Caki2 (cell line): ENCODE results near the gene TBCD. TPM values are rescaled to one million over a fixed set of nuclear protein-coding genes. Genes with fewer than 3 reads are reported as not detected.

Experiments
- DNase-seq: peaks from one replicate; pipeline ENCODE4 v3.0.0-alpha.2; 2015; ENCODE audit warnings: low read depth
- in situ Hi-C: cut with HindIII; loops from 2 replicates; pipeline ENCODE4 v1.10.0; 2016; ENCODE audit warnings: low sequenced_read_pairs, low pct_unique_long_range_greater_than_20kb, mixed read lengths
- total RNA-seq: library from RNA; depleted of rRNA; stranded (reverse); fragments of >200 nt; shearing (Covaris generic); gene quantifications from 2 replicates; pipeline ENCODE4 v1.2.3, GENCODE V29; 2014; ENCODE audit warnings: low replicate concordance

The TBCD gene
- total RNA-seq, 1 experiment from 2014 or later, result 138 TPM

DNA sequence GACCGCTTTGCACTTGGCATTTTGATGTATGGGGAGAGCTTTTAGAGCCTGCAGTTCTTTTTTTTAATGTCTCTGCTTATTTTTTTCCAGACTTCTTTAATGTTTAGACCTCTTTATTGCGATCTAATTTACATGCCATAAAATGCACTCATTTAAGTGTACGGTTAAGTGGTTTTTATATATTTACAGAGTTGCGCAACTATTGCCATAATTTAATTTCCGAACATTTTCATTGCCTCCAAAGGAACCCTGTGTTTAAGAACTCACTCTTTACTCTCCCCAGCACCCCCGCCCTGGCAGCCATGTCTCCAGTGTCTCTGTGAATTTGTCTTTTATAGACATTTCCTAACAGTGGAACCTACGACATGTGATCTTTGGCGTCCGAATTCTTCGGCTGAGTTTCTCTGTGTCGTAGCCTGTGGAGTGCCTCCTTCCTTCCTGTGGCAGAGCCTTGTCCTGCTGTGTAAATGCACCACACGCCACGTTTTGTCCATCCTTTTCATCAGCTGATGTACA, 64.0 kb downstream of the TBCD start:
- in situ Hi-C loops, result no loop called here
- no peak for DNase-seq

DNA sequence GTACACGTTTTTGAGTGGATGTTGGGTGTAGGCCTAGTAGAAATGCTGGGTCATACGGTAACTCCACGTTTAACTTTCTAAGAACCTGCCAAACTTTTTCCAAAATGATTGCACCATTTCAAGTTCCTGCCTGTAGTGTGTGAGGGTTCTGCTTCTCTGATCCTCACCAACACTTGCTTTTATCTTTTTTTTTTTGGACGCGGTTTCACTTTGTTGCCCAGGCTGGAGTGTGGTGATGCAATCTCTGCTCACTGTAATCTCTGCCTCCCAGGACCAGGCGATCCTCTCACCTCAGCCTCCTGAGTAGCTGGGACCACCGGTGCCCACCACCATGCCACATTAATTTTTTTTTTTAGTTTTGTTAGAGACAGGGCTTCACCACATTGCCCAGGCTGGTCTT, 64.5 kb downstream of the TBCD start:
- no peak for DNase-seq
- in situ Hi-C loops, result no loop called here

DNA sequence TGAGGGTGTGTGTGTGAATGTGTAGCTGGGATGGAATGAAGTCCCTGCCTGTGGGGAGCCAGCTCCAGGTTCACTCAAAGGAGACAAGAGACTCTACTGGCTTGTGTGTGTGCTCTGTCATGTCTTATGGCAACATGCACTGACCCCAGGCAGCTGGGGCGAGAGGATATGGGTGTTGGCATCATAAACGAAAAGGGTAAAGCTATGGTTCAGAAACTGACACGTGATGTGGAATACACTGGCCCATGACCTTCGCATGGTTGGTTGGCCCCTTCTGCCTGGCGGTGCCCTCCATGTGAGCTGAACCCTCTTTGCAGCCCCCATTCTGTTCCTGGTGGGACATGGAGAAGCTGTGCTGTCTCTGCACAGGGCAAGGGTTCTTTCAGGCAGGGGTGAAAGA, 66.1 kb downstream of the TBCD start:
- no peak for DNase-seq
- in situ Hi-C loops, result no loop called here

DNA sequence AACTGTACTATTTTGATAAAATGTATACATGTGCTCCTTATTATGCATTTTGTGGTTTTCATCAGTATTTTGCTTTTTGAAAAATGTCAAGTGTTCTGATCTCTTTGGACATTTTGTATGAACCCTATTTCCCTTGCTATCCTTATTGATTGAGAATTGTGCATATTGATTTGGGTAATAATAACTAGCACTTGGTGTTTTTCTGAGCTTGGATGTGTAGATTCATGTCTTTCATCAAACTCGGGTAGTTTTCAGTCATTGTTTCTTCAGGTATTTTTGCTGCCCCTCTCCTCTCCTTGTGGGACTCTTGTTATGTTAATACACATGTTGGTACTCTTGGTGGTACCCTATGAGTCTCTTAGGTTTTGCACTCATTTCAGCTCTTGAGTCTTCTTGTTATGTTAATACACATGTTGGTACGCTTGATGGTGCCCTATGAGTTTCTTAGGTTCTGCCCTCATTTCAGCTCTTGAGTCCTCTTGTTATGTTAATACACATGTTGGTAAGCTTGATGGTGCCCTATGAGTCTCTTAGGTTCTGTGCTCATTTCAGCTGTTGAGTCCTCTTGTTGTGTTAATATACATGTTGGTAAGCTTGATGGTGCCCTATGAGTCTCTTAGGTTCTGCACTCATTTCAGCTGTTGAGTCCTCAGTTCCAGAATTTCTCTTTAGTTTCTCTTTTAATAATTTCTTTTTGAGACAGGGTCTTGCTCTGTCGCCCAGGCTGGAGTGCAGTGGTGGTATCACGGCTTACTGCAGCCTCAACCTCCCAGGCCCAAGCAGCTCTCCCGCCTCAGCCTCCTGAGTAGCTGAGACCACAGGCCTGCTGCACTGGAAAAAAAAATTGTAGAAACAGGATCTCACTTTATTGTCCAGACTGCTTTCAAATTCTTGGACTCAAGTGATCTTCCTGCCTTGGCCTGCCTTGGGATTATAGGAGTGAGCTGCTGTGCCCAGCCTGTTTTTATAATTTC, 68.7 kb downstream of the TBCD start:
- in situ Hi-C loops, result no loop called here
- DNase-seq, result peak; percentile 13

DNA sequence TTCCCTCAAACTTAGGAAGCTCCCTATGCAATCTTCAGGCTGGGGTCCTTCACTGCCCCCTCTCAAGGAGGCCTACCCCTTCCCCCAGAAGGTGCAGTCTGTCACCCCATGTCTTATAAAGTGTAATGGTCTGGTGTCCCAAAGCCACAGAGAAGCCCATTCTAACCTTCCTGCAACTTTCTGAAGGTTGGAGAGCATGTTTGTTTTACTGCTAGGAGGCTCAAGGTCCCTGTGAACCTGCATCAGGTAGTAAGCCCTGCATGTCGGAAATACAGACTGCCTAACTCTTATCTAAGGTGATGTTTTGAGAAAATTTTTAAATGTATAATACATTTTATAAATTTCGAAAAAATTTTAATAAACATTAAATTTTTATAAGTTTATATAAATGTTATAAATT, 69.7 kb downstream of the TBCD start:
- no peak for DNase-seq
- in situ Hi-C loops, result no loop called here

DNA sequence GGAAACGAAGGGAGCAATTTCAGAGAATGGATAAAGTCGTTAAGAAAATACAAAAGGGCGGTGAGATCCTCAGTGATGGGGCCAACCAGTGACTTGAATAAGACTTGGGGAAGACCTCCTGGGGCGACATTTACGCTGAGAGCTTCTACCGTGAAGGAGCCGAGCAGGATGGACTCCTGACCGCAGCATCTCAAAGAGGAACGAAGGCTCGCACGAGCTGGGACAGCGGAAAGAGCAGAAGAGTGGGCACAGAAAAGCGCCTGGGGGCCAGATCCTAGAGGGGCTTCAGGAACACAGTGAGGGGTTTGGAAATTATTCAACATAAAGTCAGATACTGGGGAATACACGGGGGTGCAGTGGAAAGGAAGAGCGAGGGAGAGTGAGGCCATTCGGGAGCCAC, 70.4 kb downstream of the TBCD start:
- in situ Hi-C loops, result no loop called here
- no peak for DNase-seq

DNA sequence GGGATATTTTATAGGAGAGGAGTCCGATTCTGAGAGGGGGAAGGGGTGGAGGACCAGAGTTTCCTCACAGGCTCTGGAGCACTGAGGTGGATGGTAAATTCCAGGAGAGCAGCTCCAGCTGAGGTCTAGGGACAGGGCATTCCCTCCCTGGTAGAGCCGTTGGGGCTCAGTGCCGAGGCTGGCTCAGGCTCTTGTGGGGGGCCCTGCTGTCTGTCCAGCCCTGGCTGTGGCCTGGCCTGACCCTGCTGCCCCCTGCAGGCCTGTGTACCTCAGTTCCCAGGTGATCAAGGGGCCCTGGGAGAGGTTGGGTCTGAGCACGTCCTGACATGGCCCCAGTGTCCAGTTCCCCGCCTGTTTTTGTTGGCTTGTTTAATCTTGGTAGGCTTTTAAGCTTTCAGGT, 71.1 kb downstream of the TBCD start:
- in situ Hi-C loops, result no loop called here
- no peak for DNase-seq

DNA sequence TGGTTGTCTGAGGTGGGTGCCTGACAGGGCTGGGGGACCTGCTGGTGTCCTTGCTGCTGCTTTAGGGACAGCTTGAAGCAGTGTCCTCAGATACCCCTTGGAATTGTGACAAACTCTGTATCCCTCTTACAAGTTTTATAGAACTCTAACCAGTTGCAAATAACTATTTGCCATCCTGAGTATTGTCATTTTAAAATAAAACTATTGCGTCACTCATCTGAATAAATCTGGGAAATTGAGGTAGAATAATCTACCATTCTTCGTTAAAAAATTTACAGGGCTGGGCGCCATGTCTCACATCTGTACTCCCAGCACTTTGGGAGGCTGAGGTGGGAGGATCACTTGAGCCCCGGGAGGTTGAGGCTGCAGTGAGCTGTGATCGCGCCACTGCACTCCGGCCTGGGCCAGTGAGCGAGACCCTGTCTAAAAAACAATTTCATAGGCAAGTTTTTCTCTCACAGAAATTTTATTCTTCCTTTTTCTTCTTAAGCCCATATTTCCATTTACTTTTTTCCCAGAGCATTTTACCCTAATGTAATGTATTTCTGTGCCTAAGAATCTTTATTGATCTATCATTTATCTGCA, 73.8 kb downstream of the TBCD start:
- no peak for DNase-seq
- in situ Hi-C loops, result no loop called here

DNA sequence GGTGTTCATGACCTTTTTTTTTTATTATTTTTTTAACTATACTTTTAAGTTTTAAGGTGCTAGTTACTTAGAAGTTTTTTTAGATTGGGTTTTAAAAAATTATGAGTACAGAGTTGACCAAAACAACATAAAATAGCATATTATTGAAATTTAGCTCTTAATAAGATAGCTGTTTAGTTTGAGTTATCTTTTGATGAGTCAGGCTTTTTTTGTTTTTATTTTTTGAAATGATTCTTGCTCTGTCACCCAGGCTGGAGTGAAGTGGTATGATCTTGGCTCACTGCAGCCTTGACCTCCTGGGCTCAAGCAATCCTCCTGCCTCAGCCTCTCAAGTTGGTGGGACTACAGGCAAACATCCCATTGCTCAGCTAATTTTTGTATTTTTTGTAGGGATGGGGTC, 74.3 kb downstream of the TBCD start:
- DNase-seq, result no peak
- in situ Hi-C loops, result no loop called here

DNA sequence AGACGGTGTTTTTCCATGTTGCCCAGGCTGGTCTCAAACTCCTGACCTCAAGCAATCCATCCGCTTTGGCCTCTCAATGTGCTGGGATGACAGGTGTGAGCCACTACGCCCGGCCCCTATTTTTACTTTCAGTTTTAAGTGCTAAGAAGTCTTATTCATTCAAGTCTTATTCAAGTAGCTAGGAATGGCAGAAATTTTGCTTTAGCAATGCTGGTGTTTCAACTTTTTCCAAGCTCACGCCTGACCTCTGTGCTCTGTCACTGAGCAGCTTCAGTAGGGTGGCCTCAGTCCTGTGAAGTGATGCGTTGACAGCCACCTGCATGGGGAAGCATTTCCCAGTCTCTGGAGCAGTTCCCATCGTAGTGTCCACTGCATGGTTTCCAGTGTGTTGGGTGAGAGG, 75.1 kb downstream of the TBCD start:
- in situ Hi-C loops, result no loop called here
- DNase-seq, result no peak

DNA sequence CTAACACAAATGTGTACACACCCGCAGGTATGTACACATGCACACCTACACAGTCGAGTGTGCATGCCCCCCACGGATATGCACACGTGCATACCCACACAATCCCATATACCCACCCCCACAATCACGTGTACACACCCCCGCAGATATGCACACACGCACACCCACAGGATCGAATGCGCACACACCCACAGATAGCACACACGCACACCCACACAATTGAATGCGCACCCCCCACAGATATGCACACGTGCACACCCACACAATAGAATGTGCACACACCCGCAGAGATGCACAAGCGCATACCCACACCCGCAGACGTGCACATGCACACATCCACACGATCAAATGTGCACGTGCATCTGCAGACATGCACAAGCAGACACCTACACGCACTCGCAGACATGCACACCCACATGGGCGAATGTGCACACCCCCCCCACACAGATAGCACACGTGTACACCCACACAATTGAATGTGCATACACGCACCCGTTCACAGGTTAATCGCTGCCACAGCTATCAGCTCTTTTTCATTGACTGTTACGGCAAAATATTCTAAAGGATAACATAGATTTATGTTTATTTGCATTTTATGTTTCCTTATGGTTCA, 77.1 kb downstream of the TBCD start:
- in situ Hi-C loops, result no loop called here
- no peak for DNase-seq

DNA sequence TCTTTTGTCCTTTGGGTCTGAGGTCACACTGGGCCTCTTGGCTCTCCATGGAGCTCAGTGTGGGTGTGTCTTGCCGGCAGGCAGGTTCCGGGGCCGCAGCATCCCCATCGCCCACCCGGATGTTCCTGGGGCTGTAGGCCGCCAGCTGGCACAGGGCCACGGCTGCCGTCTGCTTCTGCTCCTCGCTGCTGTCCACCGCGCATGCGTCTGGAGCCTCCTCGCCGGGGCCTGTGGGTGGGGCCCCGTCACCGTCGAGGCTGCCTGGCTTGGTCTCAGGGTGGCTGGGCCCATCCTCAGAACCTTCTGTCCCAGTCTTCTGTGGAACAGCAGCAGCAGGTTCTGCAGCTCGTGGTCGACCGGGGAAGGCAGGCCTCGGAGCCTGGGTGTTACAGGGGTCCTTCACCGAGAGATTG, 78.4 kb downstream of the TBCD start:
- DNase-seq, result no peak
- in situ Hi-C loops, result loop anchor here (10.0 kb wide), 1 partner anchor 55 kb away; no protein-coding TSS in a partner anchor

DNA sequence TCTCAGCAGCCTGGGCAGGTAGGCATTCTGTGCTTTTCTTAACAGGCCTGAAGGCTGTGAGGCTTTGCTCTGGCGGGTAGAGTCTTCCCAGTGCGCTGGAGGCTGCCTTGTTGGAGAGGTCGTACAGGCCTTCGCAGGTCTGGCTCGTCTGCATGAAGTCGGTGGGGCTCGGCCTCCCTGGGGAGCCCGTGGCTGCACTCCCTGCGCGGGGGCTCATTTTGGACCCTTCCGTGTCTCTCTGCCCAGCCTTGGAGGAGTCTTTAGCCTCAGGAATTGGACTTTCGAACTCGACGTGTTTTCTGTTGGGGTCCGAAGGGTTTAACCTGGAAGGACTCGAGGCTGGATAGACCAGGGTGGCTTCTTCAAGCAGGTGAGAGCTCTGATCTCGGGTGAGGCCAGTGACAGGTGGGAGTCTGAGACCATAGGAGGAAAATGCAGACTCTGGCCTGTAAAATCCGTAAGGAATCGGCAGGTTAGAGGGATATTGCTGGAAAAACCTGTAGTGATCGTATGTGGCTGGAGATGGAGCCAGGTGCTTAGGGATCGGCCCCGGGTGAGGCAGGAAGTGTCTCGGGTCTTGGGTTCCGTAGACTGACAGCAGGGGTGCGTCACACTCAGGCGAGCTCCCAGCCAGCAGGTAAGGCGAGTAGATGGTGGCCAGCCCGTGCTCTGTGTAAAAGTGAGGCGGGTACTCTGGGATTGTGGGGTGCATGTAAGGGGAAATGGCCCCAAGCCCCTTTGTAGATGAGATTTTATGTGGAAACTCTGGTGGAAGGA, 79.4 kb downstream of the TBCD start:
- no peak for DNase-seq
- in situ Hi-C loops, result loop anchor here (10.0 kb wide), 1 partner anchor 54 kb away; no protein-coding TSS in a partner anchor

DNA sequence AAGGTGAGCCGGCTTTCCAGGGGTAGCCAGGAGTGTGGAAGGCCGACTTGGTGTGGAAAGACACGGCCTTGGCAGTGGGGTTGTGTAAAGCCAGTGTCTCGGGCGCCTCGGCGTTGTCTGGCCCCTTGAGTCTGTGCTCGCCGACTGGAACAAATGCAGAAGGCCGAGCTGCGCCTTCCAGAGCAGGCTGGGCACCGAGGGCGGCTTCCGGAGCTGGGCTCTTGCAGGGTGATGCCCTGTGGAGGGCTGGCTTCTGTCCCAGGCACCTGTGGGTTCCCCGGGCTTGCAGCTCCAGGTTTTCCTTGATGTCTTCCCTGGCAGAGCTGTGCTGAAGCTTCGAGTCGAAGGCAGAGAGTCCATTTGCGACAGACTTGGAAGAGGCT, 79.9 kb downstream of the TBCD start:
- in situ Hi-C loops, result loop anchor here (10.0 kb wide), 1 partner anchor 53 kb away; no protein-coding TSS in a partner anchor
- no peak for DNase-seq

DNA sequence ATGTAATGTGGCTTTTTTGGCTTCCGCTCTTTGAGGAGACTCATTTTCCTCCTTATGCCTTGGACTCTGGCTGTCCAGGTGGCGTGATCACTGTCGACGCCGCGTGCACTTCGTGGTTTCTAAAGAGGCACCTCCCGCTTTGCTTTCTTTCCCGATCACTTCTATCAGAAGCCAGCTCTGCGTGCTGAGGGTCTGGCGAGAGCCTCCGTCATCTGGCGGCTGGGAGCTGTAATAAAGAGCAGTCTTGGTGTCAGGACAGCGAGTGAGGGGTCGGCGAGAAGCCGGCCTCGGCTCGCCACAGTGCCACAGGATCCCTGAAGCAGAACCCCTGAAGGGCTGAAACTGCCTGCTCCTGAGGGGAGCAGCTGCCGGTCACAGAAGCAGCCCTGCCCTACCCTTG, 80.5 kb downstream of the TBCD start:
- in situ Hi-C loops, result loop anchor here (10.0 kb wide), 1 partner anchor 52 kb away; no protein-coding TSS in a partner anchor
- DNase-seq, result no peak

DNA sequence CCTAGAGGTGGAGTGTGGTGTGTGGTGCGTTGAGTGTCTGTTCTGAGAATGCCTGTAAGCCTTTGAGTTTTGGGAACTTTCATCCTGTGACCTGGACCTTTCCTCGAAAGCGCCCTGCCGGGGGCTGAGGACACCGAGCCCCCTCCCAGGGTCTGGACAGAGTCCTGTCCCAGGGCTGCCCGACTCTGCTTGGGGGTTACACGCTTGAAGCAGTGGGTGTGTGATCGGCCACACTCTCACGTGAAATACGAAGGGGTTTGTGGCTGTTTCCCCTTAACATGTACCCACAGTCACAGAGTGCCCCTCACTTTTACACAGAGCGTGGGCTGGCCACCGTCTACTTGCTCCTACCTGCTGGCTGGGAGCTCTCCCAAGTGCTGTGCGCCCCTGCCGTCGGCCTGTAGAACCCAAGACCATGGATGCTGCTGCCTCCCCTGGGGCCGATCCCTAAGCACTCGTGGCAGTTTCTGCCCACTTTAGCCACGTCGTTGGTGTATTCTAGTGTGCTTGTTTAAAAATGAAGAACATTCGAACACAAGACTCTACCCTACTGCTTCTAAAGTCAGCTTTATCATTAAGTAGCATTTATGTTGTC, 81.1 kb downstream of the TBCD start:
- no peak for DNase-seq
- in situ Hi-C loops, result loop anchor here (10.0 kb wide), 1 partner anchor 52 kb away; no protein-coding TSS in a partner anchor

DNA sequence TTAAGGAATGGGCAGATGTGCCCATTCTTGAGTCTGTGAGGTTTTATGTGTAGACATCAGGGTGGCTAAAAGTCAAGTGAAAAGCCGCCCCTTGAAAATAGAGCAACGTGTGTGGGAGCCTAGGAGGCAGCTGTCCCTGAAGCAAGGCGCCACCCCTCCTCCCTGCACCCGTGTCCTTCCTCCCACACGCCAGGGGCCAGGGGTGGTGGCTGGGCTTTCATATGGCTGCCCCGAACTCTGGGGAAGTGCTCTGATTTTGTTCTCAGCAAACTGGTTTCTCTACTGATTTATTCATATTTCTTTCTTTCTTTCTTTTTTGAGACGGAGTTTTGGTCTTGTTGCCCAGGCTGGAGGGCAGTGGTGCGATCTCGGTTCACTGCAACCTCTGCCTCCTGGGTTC, 83.3 kb downstream of the TBCD start:
- in situ Hi-C loops, result loop anchor here (10.0 kb wide), 1 partner anchor 50 kb away; no protein-coding TSS in a partner anchor

More for the DNA sequence above, 83.3 kb downstream of the TBCD start:
- no peak for DNase-seq
